HG03442 (cell line): ENCODE results near the gene SLC6A18.

Experiments
- ATAC-seq: cut with Tn5 transposase; IDR thresholded peaks from one replicate; pipeline ENCODE4 v1.9.1; 2021; ENCODE audit warnings: mild to moderate bottlenecking, moderate library complexity; ENCODE audit not compliant: unreplicated experiment

The SLC6A18 gene

GRCh38 chr5:1225081-1225480 is at the start of gene SLC6A18:
Gene SLC6A18, plus strand, starts transcription at chr5:1225381. Its CDS starts 97 bp downstream, at chr5:1225478.
- no peak for ATAC-seq

DNA sequence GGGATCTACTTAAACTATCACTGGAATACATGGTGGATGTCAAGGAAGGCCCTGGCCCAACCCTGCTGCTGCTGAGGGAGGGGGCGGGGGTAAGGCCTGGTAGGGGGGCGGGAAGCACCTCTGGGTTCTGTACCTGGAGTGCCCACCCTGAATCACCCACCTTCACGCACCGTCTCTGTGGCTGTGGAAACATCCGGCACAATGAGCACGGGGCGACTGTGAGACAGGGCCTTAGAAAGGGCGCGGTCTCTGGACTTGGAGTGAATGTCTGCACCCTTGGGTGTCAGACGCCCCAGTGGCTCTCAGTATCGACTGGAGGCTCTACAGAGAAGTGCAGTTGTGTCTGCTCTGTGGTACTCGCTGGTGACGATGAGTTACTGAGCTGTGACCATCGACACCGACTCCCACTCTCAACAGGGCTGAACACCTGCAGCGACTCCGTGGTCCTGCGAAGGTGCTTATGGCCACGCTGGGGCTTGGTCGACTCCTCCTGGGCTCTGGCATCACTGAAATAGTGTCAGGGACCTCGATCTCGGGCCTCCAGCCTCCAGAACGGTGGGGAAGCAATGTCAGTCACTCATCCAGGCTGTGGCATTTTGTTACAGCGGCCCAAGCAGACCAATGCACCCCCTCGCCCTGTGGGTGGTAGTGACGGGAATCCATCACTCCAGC is 49.2 kb upstream of the SLC6A18 start:
- no peak for ATAC-seq

DNA sequence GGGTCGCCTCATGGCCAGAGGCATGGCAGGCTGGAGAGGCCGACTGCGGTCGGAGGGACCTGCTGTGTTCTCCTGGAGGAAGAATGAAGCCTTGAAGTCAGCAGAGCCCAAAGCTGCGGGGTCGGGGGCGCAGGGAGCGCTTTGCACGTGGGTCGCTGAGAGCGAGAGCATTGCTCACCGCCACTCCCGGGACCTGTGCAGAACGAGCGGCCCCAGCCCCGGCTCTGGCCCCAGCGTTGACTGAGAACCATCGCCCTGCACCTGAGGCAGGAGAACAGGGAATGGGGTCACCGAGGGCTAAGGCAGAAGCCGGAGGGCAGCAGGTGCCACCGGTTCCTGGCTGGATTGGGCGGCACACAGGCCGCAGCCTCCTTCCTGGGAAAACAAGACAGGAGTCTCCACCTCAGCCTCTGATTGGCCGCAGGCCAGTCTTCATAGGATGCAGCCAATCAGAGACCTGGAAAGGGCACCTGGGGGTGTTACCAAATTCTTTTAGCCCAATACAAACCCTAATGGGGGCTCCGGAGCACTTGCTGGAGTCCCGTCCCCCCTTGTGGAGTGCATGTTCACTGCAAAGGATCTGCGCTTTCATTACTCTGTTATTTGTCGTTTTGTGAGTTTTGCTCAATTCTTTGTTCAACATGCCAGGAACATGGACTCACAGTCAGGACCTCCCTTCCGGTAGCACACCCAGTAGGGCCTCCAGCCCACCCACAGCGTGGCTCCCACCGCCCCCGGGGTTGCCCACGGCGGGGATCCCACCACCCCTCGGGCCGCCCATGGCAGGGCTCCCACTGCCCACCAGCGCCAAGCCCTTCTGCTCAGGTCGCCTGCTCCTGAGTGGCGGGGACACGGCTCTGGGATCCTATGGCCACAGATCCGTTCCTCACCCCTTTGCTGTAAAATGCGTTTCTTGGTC is 48.4 kb upstream of the SLC6A18 start:
- no peak for ATAC-seq

- no peak for ATAC-seq
These were observed 47.2 kb upstream of the SLC6A18 start for GRCh38 chr5:1177826-1178528.

- ATAC-seq = no peak
These were observed 46.4 kb upstream of the SLC6A18 start for GRCh38 chr5:1178529-1179382.

- ATAC-seq = no peak
These were observed 45.8 kb upstream of the SLC6A18 start for GRCh38 chr5:1179383-1179715.

- ATAC-seq = no peak
These were observed 45.1 kb upstream of the SLC6A18 start for GRCh38 chr5:1180096-1180495.

DNA sequence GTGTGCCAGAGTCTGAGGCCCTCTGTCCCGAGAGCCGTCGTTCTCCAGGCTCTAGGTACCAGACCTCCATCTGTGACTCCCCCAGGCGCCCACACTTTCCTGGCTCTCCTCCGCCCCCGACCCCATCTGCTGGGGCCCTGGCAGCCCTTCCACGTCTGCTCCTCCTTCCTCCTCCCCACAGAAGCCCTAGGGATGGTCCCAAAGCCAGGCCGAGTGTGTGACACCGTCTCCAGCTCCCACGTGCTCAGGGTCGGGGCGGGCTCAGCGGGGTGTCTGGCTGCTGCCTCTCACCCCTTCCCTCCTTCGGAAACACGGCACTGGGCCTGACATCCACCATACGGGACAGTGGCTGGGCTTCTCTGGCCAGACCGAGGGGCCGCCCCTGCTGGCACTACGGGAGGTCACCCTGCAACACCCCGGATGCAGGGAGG is 44.3 kb upstream of the SLC6A18 start:
- ATAC-seq = no peak

- ATAC-seq = no peak
These were observed 43.5 kb upstream of the SLC6A18 start for GRCh38 chr5:1181451-1182359.

GRCh38 chr5:1182360-1182632 is 42.9 kb upstream of the SLC6A18 start:
- ATAC-seq = no peak

GRCh38 chr5:1182633-1183423 is 42.4 kb upstream of the SLC6A18 start:
- no peak for ATAC-seq

GRCh38 chr5:1183424-1184162 is 41.6 kb upstream of the SLC6A18 start:
- no peak for ATAC-seq

DNA sequence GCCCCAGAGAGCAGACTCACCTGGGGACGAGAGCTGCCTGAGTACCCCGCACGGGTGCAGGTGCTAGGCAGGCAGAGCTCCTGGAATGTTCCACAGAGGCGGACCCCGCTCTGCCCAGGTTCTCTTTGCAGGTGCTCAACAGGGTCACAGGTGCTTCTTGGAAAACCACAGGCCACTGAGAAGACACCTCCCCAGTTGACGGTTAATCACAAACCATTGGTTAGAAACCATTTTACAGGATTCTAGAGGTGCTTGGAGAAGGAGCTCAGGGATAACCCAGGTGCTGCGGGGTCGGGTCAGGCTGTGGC is 41.1 kb upstream of the SLC6A18 start:
- ATAC-seq = no peak

DNA sequence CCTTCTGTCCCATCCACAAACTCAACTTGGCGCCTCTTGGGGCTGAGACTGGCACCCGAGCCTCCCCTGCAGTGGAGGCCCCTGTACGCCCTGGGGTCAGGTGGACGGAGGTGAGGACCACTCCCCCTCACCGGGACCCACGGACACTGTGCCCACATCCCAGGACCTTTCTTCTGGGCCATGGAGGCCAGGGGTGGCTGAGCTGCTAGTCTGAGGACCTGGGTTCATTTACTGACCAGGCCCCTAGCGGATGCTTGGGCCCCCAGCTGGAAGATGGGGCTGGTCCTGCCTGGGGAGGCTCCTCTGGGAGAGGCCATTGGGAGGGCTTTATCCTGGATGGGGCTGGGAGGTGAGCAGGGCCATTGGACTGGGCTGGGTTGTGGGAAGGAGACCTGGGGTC is 40.7 kb upstream of the SLC6A18 start:
- no peak for ATAC-seq

DNA sequence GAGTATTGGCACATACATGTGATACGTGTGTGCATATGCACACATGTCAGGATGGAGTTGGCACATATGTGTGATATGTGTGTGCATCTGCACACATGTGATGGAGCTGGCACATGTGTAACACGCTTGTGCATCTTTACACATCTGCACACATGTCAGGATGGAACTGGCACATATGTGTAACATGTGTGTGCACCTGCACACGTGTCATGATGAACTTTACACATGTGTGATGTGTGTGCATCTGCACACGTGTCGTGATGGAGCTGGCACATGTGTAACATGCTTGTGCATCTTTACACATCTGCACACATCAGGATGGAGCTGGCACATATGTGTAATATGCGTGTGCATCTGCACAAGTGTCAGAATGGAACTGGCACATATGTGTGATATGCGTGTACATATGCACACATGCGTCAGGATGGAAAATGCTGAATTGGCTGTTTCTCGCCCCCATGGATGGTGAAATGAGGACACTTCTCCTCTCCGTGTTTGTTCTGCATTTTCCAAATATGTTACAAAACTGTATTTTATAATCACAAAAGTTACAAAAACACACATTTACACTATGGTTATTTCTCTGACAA is 40.0 kb upstream of the SLC6A18 start:
- no peak for ATAC-seq

DNA sequence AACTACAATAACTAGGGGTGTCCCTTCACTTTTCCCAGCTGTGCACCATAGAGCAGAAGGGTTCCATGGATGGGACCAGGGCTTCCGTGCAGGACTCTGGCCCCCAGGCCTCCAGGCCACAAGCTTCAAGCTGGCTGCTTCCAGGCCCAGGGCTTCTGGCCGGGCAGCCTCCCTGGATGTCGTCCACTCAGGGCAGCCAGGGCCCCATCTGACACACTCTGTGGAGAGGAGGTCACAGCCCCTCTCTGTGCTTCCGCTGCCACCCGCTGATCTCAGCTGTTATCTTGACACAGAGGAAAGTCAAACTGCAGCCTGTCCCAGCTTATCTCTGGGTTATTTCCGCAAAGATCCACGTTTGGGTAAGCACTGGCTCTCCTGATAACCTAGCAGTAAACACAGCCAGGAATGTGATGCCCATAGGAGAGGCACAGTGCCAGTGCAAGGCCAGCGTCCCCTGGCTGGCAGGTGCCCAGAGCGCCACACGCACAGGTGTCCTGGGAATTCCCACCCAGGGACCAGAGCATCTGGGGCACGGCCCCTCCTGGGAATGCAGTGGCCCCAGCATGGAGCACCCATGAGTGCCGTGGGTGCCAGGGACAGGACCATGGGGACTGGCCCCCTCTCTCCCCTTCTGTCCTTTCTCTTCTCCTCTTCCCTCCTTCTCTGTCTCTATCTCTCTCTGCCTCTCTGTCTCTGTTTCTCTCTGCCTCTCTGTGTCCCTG is 39.4 kb upstream of the SLC6A18 start:
- ATAC-seq = no peak

- ATAC-seq = no peak
These were observed 38.6 kb upstream of the SLC6A18 start for GRCh38 chr5:1186351-1187233.
